Neuronal stem cell (in vitro differentiated cells): ENCODE measurements around the gene CAMK4.

ENCODE experiments used
- DNase-seq: peaks from one replicate; pipeline ENCODE4 v3.0.0-alpha.2; 2013; ENCODE audit warnings: low spot score
- H2AFZ ChIP-seq: one replicate; pipeline ENCODE4 v1.6.1; 2013; ENCODE audit warnings: mild to moderate bottlenecking, low read length, inconsistent platforms
- H2AK5ac ChIP-seq: 2 replicates; pipeline ENCODE4 v1.6.1; 2013; ENCODE audit warnings: low read depth, mild to moderate bottlenecking, inconsistent platforms, low read length, moderate library complexity, mixed read lengths
- H2BK120ac ChIP-seq: 2 replicates; pipeline ENCODE4 v1.6.1; 2013; ENCODE audit warnings: low read depth, mild to moderate bottlenecking, inconsistent platforms, low read length, moderate library complexity, mixed read lengths
- H2BK12ac ChIP-seq: one replicate; pipeline ENCODE4 v1.6.1; 2013; ENCODE audit warnings: low read length, inconsistent platforms
- H2BK15ac ChIP-seq: 2 replicates; pipeline ENCODE4 v1.6.1; 2013; ENCODE audit warnings: mild to moderate bottlenecking, low read length, inconsistent platforms, mixed read lengths
- H2BK5ac ChIP-seq: one replicate; pipeline ENCODE4 v1.6.1; 2013; ENCODE audit warnings: inconsistent platforms, mild to moderate bottlenecking, low read length, moderate library complexity
- H3K14ac ChIP-seq: one replicate; pipeline ENCODE4 v1.6.1; 2013; ENCODE audit warnings: low read length, inconsistent platforms
- H3K18ac ChIP-seq: 2 replicates; pipeline ENCODE4 v1.6.1; 2013; ENCODE audit warnings: low read length, inconsistent platforms
- H3K23ac ChIP-seq: 2 replicates; pipeline ENCODE4 v1.6.1; 2013; ENCODE audit warnings: low read depth, mild to moderate bottlenecking, mixed read lengths, low read length, inconsistent platforms; ENCODE audit not compliant: poor library complexity
- H3K27ac ChIP-seq: replicated peaks from 3 replicates; pipeline ENCODE4 v1.5.1; 2013; ENCODE audit warnings: low read length, inconsistent platforms
- H3K27me3 ChIP-seq, 3 experiments: 2 replicates each; pipeline ENCODE4 v1.6.1; 2013; ENCODE audit warnings: low read length in 3 of 3, mild to moderate bottlenecking in 2 of 3, inconsistent platforms in 1 of 3, low read depth in 1 of 3, mixed read lengths in 1 of 3, moderate library complexity in 1 of 3; ENCODE audit not compliant: control insufficient read depth in 3 of 3, insufficient read depth in 3 of 3
- H3K36me3 ChIP-seq, 2 donors: replicated peaks in 1 of 2; 2 replicates each; pipeline ENCODE4 v1.6.1; 2013; ENCODE audit warnings: low read length in 2 of 2; ENCODE audit not compliant: control insufficient read depth in 2 of 2, insufficient read depth in 2 of 2
- H3K4ac ChIP-seq: 2 replicates; pipeline ENCODE4 v1.6.1; 2013; ENCODE audit warnings: inconsistent platforms, mild to moderate bottlenecking, low read length, moderate library complexity
- H3K4me1 ChIP-seq, 2 donors: 1 replicate in 1 of 2; 2 replicates in 1 of 2; pipeline ENCODE4 v1.6.1; 2013; ENCODE audit warnings: low read length in 2 of 2, low read depth in 1 of 2; ENCODE audit not compliant: control insufficient read depth in 2 of 2, insufficient read depth in 1 of 2
- H3K4me2 ChIP-seq: one replicate; pipeline ENCODE4 v1.6.1; 2013; ENCODE audit warnings: mild to moderate bottlenecking, low read length, inconsistent platforms; ENCODE audit not compliant: insufficient read depth, poor library complexity, severe bottlenecking
- H3K4me3 ChIP-seq, 2 donors: 2 replicates each; pipeline ENCODE4 v1.5.1; 2013; ENCODE audit warnings: low read length in 2 of 2, mild to moderate bottlenecking in 2 of 2, inconsistent platforms in 1 of 2, moderate library complexity in 1 of 2
- H3K79me1 ChIP-seq: one replicate; pipeline ENCODE4 v1.6.1; 2013; ENCODE audit warnings: low read depth, mild to moderate bottlenecking, inconsistent platforms, low read length, moderate library complexity
- H3K9ac ChIP-seq: one replicate; pipeline ENCODE4 v1.6.1; 2013; ENCODE audit warnings: mild to moderate bottlenecking, low read depth, low read length, inconsistent platforms; ENCODE audit not compliant: poor library complexity
- H3K9me3 ChIP-seq, 2 donors: replicated peaks in 1 of 2; 2 replicates each; pipeline versions ENCODE3 to v1.6.1; 2013; ENCODE audit warnings: low read length in 2 of 2, mild to moderate bottlenecking in 2 of 2, inconsistent platforms in 1 of 2, low read depth in 1 of 2, mixed read lengths in 1 of 2, moderate library complexity in 1 of 2; ENCODE audit not compliant: control insufficient read depth in 2 of 2, insufficient read depth in 1 of 2
- H4K8ac ChIP-seq: one replicate; pipeline ENCODE4 v1.6.1; 2013; ENCODE audit warnings: low read depth, mild to moderate bottlenecking, inconsistent platforms, low read length, moderate library complexity
- H4K91ac ChIP-seq: one replicate; pipeline ENCODE4 v1.6.1; 2013; ENCODE audit warnings: low read length, low read depth, mild to moderate bottlenecking, inconsistent platforms; ENCODE audit not compliant: poor library complexity
- WGBS, 2 donors: extraction: QIAGEN DNeasy Blood & Tissue Kit; methylation state at CpG; one replicate each; pipeline ENCODE4 v1.1.7; 2013; ENCODE audit warnings: missing lambda C conversion rate in 2 of 2, mixed read lengths in 1 of 2; ENCODE audit not compliant: insufficient read length in 2 of 2, insufficient replicate concordance in 1 of 2; ENCODE audit errors: extremely low coverage in 2 of 2; 5-methylcytosine and 5-hydroxymethylcytosine counted together

CAMK4 gene

GRCh38 chr5:111366388-111366787, 142.2 kb downstream of the CAMK4 start:
- Histone ChIP-seq H3K9ac (no peak overlapping the region), H3K18ac (no peak overlapping the region), H2AFZ (no peak overlapping the region), H3K4me1 (no peaks in the 10 kb centered on the region), H4K8ac (no peak overlapping the region), H3K23ac (no peak overlapping the region), H2BK12ac (no peak overlapping the region), H3K14ac (no peak overlapping the region), H3K79me1 (no peaks in the 10 kb centered on the region), H3K27me3 (no peaks in the 10 kb centered on the region), H3K9me3 (no peaks in the 10 kb centered on the region), H4K91ac (no peak overlapping the region), H2BK15ac (no peak overlapping the region), H3K4ac (no peak overlapping the region), H2BK120ac (no peak overlapping the region), H3K36me3 (no peaks in the 10 kb centered on the region), H3K4me2 (no peak overlapping the region), H3K27ac (no peak overlapping the region), H2AK5ac (no peak overlapping the region), H2BK5ac (no peak overlapping the region), H3K4me3 (no peak overlapping the region)
- no peak for DNase-seq

GRCh38 chr5:111367115-111367514, 142.9 kb downstream of the CAMK4 start:
- H4K8ac ChIP-seq: no peak overlapping the region
- no peaks in the 10 kb centered on the region for H3K9me3 ChIP-seq
- H3K4me2 ChIP-seq: no peak overlapping the region
- no peak overlapping the region for H3K23ac ChIP-seq
- no peak overlapping the region for H3K18ac ChIP-seq
- H3K14ac ChIP-seq: no peak overlapping the region
- no peak overlapping the region for H2AFZ ChIP-seq
- H3K9ac ChIP-seq: no peak overlapping the region
- no peaks in the 10 kb centered on the region for H3K36me3 ChIP-seq
- no peak for DNase-seq
- H3K27ac ChIP-seq: no peak overlapping the region
- H2AK5ac ChIP-seq: no peak overlapping the region
- H2BK12ac ChIP-seq: no peak overlapping the region
- H3K4me3 ChIP-seq: no peak overlapping the region
- H2BK5ac ChIP-seq: no peak overlapping the region
- no CpG with 5 or more reads among the region's 3 CpGs for WGBS, 2 donors
- H2BK15ac ChIP-seq: no peak overlapping the region
- no peaks in the 10 kb centered on the region for H3K79me1 ChIP-seq
- no peak overlapping the region for H3K4ac ChIP-seq
- H2BK120ac ChIP-seq: no peak overlapping the region
- no peaks in the 10 kb centered on the region for H3K4me1 ChIP-seq
- H4K91ac ChIP-seq: no peak overlapping the region
- H3K27me3 ChIP-seq: no peaks in the 10 kb centered on the region

GRCh38 chr5:111372799-111373198, 148.6 kb downstream of the CAMK4 start:
- Histone ChIP-seq H3K27me3 (no peaks in the 10 kb centered on the region), H2BK15ac (no peak overlapping the region), H3K79me1 (no peaks in the 10 kb centered on the region), H3K9me3 (no peaks in the 10 kb centered on the region), H3K36me3 (no peaks in the 10 kb centered on the region), H2BK120ac (no peak overlapping the region), H2AFZ (no peak overlapping the region), H3K18ac (no peak overlapping the region), H3K4me1 (peaks cover 2 to 4% of the 10 kb centered on the region in 2 donors), H2AK5ac (no peak overlapping the region), H3K4ac (no peak overlapping the region), H3K27ac (no peak overlapping the region), H4K91ac (no peak overlapping the region), H3K4me3 (no peak overlapping the region), H2BK5ac (no peak overlapping the region), H3K4me2 (no peak overlapping the region), H2BK12ac (no peak overlapping the region), H3K23ac (no peak overlapping the region), H4K8ac (no peak overlapping the region), H3K9ac (no peak overlapping the region), H3K14ac (no peak overlapping the region)
- no peak for DNase-seq
- WGBS, 2 donors: no CpG with 5 or more reads among the region's 1 CpG

- no peak overlapping the region for H3K18ac ChIP-seq
- no peaks in the 10 kb centered on the region for H3K36me3 ChIP-seq
- no peak overlapping the region for H2AFZ ChIP-seq
- no peak overlapping the region for H2BK120ac ChIP-seq
- H2AK5ac ChIP-seq: no peak overlapping the region
- no peak for DNase-seq
- H3K9ac ChIP-seq: no peak overlapping the region
- H2BK12ac ChIP-seq: no peak overlapping the region
- H3K4me2 ChIP-seq: no peak overlapping the region
- no peak overlapping the region for H3K4me3 ChIP-seq
- no peaks in the 10 kb centered on the region for H3K9me3 ChIP-seq
- no peak overlapping the region for H2BK5ac ChIP-seq
- H4K8ac ChIP-seq: no peak overlapping the region
- no peak overlapping the region for H4K91ac ChIP-seq
- H3K23ac ChIP-seq: no peak overlapping the region
- H3K27ac ChIP-seq: no peak overlapping the region
- H3K27me3 ChIP-seq: no peaks in the 10 kb centered on the region
- H2BK15ac ChIP-seq: no peak overlapping the region
- peaks cover 2 to 4% of the 10 kb centered on the region in 2 donors for H3K4me1 ChIP-seq
- H3K14ac ChIP-seq: no peak overlapping the region
- no peak overlapping the region for H3K4ac ChIP-seq
- no CpG with 5 or more reads among the region's 4 CpGs for WGBS, 2 donors
- no peaks in the 10 kb centered on the region for H3K79me1 ChIP-seq
These were observed 150.2 kb downstream of the CAMK4 start for GRCh38 chr5:111374380-111374779.
